ENCODE results near the gene TDO2.

DNA sequence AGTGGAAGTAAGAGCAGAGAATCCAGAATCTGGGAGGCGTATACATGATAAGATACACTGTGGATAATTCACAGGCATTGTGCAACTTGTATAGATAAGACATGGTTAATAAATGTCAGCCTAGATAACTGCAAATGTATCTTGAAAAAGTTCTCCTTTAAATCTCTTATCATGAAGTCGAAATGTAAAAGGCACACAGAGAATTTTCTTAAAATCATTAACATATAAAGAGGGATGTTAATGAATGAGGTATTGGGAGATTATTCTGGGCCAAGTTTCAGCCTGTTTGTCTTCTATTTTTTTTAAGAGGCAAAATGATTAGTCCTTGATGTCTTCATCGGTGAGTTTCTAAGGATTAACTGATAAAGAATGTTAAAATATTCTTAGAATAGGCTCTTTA is 835 bp downstream of the TDO2 start:
- TF ChIP-seq, protein P1, sequence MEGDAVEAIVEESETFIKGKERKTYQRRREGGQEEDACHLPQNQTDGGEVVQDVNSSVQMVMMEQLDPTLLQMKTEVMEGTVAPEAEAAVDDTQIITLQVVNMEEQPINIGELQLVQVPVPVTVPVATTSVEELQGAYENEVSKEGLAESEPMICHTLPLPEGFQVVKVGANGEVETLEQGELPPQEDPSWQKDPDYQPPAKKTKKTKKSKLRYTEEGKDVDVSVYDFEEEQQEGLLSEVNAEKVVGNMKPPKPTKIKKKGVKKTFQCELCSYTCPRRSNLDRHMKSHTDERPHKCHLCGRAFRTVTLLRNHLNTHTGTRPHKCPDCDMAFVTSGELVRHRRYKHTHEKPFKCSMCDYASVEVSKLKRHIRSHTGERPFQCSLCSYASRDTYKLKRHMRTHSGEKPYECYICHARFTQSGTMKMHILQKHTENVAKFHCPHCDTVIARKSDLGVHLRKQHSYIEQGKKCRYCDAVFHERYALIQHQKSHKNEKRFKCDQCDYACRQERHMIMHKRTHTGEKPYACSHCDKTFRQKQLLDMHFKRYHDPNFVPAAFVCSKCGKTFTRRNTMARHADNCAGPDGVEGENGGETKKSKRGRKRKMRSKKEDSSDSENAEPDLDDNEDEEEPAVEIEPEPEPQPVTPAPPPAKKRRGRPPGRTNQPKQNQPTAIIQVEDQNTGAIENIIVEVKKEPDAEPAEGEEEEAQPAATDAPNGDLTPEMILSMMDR (conservative IDR thresholded peaks at IDR 0.05 in 1 of 2, IDR thresholded peaks at IDR 0.05 in 1 of 2; ENCODE audit: low read depth in 1 of 2, low read length in 2 of 2), result no peak
- no peak for TF ChIP-seq EZH2 (IDR thresholded peaks at IDR 0.05; ENCODE audit: low read length, missing control alignments)

Data from fibroblast of lung (primary cell).